ENCODE measurements around the gene ZNF711.
"Not testable (repeated sequence)": the region's sequence is repeated elsewhere in the genome, so short reads cannot be mapped to it uniquely, and the experiment has no call there.

ZNF711 gene

DNA sequence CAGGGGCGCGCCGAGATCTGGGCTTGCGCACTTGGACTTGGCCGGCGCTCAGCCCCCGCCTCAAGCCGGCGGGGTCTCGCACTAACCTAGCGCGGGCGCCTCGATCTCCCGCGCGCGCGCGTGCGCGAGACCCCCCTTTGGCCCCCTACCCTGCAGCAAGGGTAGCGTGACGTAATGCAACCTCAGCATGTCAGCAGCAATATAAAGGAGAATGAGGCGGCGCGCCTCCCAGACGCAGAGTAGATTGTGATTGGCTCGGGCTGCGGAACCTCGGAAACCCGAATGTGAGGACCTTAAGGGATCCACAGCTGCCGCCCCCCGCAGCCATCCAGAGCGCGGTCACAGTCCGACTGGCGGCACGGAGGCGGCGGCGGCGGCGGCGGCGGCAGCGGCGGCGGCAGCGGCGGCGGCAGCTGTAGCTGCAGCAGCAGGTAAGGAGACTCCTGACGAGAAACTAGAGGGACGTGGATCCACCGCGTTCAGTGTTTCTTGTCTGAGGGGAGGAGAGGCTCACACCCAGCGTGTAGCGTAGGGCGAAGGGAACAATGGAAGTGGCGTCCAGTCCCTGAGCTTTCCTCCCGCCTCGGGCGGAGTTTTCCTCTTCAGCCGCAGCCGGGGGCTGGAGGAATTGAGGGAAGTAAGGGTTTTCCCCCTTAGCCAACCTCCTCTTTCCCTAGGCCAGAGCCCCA lies at the start of gene ZNF711, which contains the start of gene SATL1:
TSS of gene ZNF711 (plus strand) at position 231 of the 689 bp plus-strand sequence. CDS start 3,582 bp downstream, outside the sequence.
TSS of gene SATL1 (minus strand) at position 19 of the 689 bp plus-strand sequence. CDS start 134,811 bp downstream, outside the sequence.
- DNase-seq = peak; percentile 19 to 26

DNA sequence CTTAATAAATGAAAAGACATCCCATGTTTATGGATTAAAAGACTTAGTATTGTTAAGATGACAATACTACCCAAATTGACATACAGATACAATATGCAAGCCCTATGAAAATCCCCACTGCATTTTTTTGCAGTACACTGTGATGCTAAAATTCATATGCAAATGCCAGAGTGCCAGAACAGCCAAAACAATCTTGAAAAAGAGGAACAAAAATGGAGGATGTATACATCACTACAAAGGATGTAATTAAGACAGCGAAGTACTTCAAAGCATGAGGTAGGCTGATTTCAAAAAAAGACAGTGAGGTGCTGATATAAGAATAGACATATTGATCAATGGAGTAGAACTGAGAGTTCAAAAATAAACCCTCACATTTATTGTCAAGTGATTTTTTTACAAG lies 47.5 kb upstream of the ZNF711 start:
- DNase-seq = no peak

DNA sequence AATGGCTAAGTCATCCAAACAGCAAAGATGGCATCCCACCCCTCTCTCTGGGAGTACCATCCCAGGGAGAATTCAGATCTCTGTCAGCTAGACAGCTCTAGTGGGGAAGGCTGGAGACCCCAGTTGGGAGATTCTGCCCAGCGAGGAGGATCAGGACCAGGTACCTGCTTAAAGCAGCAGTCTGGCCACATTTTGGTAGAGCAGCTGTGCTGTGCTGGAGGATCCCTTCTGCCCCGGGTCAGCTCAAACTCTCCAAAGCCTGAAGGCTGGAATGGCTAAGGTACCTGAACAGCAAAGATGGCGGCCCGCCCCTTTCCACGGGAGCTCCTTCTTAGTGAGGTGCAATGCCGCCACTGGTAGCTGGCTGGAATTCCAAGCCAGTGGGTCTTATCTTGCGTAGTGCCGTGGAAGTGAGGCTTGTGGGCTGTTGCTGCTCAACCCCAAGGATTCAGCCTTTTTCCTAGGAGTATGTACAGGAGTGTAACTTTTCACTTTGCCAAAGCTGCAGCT lies 40.3 kb upstream of the ZNF711 start:
- DNase-seq = no peak

DNA sequence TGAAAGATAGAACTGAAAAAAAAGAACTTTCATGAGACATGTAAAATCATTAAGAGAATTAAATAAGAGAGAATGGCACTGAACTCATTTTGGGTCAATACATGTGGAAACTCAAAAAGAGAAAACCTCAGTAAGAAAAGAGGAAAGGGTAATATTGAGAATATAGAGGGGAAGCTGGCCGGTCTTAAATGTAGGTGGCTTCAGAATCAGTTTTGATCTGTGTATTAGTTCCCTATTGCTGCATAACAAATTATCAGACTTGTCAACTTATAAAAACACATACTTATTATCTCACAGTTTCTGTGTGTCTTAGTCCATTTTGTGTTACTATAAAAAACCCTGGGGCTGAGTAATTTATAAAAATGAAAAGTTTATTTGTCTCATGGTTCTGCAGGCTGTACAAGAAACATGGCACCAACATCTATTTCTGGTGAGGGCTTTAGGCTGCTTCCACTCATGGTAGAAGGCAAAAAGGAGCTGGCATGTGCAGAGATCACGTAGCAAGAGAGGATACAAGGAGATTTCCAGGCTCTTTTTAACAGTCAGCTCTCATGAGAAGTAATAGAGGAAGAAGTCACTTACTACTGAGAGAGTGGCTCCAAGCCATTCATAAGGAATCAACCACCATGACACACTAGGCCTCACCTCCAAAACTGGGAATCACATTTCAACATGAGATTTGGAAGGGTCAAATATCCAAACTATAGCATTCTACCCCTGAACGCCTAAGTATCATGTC lies 29.8 kb upstream of the ZNF711 start:
- no peak for DNase-seq

- DNase-seq = no peak
Measured at GRCh38 chrX:85215946-85216345, 27.8 kb upstream of the ZNF711 start.

DNA sequence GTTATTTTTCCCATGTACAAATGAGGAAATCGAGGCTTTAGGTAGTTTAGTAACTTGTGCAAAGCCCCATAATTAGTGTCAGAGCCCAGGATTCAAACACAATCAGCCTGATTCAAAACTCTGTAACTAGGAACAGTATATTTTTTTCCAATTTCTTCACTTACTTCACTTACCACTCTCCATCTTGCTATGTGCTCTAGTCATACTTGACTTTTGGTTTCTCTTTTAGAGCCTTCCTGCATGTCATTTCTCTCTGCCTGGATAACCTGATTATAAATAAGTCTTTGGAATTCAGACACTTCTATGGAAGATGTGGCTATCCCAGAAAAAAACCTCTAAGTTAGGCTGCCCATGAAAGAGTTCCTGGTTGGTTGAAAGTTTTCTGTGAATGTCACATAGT lies 22.4 kb upstream of the ZNF711 start:
- DNase-seq = no peak

DNA sequence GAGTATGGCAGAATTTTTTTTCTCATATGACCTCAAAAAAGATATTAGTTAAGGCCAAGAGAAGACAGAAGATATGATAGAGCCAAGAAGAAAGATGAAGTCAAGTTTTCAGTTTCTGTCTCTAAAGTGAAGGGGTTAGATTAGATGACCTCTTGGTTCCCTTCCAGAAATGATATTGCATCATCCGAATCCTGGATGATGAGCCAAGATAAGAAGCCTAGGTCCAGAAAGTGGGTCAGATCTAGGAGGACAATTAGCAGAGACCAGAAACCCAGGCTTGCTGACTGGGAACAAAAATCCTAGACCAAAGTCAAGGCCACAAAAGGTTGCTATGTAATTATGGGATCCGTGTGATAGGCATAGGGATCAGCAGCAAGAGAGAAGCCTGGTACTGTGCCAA lies 20.4 kb upstream of the ZNF711 start:
- no peak for DNase-seq

- no peak for DNase-seq
Measured at GRCh38 chrX:85243155-85243554, 636 bp upstream of the ZNF711 start.

DNA sequence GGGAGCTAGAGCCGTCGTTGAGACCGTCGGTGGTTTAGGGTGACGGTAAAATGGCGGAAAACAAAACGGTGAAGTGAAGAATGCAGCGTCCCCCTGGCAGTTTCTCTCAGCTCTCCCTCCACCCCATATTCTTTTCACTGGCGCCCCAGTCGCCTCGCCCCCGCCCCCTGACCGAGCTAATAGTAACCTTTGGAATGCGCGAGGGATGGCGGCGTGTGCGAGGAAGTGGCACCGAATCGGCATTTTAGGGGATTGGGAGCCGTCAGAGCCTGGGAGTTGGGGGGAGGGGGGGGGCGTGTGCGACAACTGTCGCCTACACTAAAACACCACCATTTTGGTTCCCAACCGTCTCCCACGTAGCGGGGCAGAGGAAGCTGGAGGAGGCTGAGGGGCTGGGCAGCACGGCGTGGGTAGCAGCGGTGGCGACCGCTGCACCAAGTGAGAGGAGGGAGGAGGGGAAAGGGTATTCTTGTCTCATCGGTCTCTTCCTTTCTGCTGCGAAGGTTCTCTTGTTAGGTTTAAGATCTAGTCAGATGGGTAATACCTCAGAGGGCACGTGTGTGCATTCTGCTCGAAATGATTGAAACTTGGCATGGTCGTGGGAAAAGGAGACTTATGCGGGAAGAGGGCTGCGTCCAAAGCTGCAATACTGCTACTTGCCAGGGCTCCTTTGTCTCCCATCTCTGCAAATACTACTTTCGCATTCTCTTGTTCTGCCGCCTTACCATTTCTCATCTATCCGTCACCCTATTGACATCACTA lies 840 bp downstream of the ZNF711 start:
- peak; percentile 16 to 18 for DNase-seq

GRCh38 chrX:85285286-85285685 lies 41.5 kb downstream of the ZNF711 start:
- DNase-seq = not testable (repeated sequence)

DNA sequence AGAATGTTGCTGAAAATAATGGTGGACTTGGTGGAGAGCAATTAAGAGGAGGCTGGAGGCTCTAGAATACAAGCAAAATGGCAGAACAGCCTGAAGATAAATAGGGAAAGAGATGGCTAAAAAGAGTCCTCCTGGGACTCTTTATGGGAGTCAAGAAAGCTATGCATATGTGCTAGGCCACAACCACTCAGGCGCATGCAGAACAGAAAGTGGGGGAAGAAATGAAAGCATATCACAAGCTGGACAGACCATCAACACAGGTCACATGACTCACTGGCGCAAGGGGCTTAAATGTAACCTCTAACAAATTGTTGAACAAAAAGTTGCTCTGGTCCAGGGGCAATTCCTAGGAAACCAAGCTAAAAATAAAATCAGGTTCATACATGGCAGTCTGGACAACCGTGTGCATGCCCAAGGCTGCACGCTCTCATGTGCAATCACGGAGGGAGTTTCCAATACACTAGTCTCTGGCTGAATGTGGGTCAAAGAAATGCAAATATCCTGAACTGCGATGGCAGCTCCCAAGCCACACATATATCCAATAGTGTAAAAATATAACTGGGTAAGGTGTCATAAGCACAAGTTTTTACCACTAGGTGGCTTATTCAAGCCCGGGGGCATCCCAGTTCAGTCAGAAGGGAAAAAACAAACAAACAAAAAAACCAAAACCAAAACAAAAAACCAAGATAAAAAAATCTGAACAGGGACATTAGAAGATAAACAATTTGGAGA lies 45.4 kb downstream of the ZNF711 start:
- no peak for DNase-seq

GRCh38 chrX:85303544-85303943 lies 59.8 kb downstream of the ZNF711 start:
- DNase-seq = no peak

- DNase-seq = no peak
Measured at GRCh38 chrX:85309717-85310116, 65.9 kb downstream of the ZNF711 start.

- DNase-seq = not testable (repeated sequence)
Measured at GRCh38 chrX:85311348-85311747, 67.6 kb downstream of the ZNF711 start.
